Stimulated activated CD8-positive, alpha-beta memory T cell treated with anti-CD3 and anti-CD28 coated beads, Interleukin-15, amount 100 ng/mL, for 24 hours (primary cell): Measurements from ENCODE around the gene PIK3C2B.
"Not testable (repeated sequence)": the region's sequence is repeated elsewhere in the genome, so short reads cannot be mapped to it uniquely, and the experiment has no call there.

ENCODE experiments used
- DNase-seq: peaks from one replicate; pipeline ENCODE4 v3.0.0-alpha.2; 2020; ENCODE audit warnings: low read depth

PIK3C2B gene, protein sequence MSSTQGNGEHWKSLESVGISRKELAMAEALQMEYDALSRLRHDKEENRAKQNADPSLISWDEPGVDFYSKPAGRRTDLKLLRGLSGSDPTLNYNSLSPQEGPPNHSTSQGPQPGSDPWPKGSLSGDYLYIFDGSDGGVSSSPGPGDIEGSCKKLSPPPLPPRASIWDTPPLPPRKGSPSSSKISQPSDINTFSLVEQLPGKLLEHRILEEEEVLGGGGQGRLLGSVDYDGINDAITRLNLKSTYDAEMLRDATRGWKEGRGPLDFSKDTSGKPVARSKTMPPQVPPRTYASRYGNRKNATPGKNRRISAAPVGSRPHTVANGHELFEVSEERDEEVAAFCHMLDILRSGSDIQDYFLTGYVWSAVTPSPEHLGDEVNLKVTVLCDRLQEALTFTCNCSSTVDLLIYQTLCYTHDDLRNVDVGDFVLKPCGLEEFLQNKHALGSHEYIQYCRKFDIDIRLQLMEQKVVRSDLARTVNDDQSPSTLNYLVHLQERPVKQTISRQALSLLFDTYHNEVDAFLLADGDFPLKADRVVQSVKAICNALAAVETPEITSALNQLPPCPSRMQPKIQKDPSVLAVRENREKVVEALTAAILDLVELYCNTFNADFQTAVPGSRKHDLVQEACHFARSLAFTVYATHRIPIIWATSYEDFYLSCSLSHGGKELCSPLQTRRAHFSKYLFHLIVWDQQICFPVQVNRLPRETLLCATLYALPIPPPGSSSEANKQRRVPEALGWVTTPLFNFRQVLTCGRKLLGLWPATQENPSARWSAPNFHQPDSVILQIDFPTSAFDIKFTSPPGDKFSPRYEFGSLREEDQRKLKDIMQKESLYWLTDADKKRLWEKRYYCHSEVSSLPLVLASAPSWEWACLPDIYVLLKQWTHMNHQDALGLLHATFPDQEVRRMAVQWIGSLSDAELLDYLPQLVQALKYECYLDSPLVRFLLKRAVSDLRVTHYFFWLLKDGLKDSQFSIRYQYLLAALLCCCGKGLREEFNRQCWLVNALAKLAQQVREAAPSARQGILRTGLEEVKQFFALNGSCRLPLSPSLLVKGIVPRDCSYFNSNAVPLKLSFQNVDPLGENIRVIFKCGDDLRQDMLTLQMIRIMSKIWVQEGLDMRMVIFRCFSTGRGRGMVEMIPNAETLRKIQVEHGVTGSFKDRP (N-terminal part only)

DNA sequence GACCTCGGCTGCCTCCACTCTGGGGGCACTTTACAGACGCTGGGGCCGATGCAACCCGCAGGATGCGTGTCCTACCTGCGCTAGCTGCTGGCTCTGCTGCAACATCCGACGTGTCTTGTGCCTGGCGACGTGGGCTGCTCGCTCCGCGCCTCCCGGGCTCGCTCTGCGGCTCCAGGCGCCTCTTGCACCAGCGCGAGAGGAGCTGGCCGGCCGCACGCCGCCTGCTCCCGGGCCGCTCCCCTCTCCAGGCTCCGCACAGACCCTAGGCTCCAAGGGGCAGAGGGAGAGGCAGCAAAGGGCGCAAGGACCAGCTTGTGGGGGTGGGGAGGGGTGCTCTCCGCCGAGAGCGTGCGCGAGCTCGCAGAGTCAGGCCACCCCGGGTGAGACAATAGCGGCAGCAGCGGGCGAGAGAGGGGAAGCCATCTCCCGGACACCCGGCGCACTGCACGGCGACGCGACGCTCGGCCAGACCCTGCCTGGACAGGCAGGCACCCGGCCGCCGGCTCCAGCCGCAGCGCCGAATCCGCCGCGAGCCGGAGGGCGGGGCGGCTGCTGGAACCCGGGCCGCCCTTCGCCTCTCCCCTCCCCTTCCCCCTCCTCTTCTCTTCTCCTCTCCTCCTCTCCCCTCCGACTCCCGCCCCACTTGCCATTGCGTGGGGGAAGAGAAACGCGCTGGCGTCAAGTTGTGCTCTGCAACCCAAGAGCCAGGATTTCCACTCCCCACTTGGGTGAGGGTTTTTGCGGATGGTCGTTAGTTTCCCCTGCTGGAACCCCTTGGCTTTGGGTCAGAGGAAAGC lies at the start of gene PIK3C2B:
Gene PIK3C2B (minus strand): TSS at position 525 of the 797 bp plus-strand sequence. CDS start 25,003 bp downstream, outside the sequence.
- no peak for DNase-seq

DNA sequence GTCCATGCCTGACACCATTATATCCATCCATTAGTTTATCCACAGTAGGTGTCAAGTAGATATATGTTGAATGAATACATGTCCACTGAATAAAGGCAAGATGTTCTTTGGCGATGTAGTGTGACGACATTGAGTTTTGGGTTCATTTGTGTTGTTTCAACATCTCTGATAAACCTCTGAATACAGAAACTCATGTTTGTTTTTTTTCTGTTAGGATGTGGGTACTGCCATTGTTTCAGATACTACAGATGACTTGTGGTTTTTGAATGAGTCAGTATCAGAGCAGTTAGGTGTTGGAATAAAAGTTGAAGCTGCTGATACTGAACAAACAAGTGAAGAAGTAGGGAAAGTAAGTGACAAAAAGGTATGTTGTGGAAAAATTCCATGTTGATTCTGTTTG lies 49.7 kb upstream of the PIK3C2B start:
- no peak for DNase-seq

GRCh38 chr1:204541626-204542025 lies 47.0 kb upstream of the PIK3C2B start:
- no peak for DNase-seq

GRCh38 chr1:204532832-204533231 lies 38.2 kb upstream of the PIK3C2B start:
- DNase-seq, result no peak

- DNase-seq, result no peak
Measured at GRCh38 chr1:204530932-204531331, 36.3 kb upstream of the PIK3C2B start.

- DNase-seq, result no peak
Measured at GRCh38 chr1:204529371-204529895, 34.8 kb upstream of the PIK3C2B start.

- no peak for DNase-seq
Measured at GRCh38 chr1:204528677-204529076, 34.1 kb upstream of the PIK3C2B start.

- no peak for DNase-seq
Measured at GRCh38 chr1:204528241-204528640, 33.6 kb upstream of the PIK3C2B start.

- DNase-seq, result no peak
Measured at GRCh38 chr1:204524986-204525385, 30.4 kb upstream of the PIK3C2B start.

DNA sequence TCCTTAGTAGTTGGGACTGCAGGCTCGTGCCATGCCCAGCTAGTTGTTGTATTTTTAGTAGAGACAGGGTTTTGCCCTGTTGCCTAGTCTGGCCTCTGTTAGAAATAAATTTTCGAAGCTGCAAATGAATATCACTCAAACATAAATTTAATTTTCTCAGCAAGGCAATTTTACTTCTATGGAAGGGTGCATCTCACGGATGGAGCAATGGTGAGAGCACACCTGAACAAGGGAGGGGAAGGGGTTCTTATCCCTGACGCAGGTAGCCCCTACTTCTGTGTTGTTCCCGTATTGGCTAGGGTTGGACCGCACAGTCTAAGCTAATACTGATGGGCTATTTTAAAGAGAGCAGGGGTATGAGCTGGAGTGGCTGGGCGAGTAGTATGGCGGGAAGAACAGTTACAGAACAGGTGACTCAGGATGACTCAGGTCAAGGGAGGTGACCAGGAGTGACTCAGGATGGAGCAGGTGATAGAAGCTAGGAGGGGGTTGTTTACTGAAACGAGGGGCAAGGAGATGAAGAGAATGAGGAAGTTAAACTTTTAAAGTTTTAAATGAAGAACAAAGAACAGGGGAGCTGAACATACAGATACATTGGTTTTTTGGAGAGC lies 29.1 kb upstream of the PIK3C2B start:
- DNase-seq, result no peak

DNA sequence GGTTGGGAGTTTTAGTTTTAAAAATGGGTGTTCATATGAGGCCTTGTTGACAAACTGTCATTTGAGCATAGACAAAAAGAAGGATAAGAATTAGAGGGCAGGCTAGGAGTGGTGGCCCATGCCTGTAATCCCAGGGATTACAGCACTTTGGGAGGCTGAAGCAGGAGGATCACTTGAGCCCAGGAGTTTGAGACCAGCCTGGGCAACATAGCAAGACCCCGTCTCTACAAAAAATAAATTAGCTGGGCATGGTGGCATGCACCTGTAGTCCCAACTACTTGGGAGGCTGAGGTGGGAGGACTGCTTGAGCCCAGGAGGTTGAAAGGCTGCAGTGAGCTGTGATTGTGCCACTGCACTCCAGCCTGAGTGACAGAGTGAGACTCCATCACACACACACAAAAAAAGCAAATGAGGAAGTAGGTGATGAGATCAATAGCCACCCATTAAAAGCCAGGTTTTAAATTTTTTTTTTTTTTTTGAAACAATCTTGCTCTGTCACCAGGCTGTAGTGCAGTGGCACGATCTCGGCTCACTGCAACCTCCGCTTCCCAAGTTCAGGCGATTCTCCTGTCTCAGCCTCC lies 27.4 kb upstream of the PIK3C2B start:
- DNase-seq, result not testable (repeated sequence)

- DNase-seq, result no peak
Measured at GRCh38 chr1:204520834-204521709, 26.5 kb upstream of the PIK3C2B start.

DNA sequence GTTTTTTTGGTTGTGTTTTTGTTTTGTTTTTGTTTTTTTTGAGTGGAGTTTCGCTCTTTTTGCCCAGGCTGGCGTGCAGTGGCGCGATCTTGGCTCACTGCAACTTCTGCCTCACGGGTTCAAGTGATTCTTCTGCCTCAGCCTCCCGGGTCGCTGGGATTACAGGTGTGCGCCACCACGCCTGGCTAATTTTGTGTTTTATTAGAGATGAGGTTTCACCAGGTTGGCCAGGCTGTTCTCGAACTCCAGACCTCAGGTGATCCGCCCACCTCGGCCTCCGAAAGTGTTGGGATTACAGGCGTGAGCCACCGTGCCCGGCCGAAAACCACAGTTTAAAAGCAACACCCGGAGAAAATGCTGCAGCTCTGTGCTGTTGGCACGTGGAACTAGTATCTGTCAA lies 22.8 kb upstream of the PIK3C2B start:
- DNase-seq, result not testable (repeated sequence)

DNA sequence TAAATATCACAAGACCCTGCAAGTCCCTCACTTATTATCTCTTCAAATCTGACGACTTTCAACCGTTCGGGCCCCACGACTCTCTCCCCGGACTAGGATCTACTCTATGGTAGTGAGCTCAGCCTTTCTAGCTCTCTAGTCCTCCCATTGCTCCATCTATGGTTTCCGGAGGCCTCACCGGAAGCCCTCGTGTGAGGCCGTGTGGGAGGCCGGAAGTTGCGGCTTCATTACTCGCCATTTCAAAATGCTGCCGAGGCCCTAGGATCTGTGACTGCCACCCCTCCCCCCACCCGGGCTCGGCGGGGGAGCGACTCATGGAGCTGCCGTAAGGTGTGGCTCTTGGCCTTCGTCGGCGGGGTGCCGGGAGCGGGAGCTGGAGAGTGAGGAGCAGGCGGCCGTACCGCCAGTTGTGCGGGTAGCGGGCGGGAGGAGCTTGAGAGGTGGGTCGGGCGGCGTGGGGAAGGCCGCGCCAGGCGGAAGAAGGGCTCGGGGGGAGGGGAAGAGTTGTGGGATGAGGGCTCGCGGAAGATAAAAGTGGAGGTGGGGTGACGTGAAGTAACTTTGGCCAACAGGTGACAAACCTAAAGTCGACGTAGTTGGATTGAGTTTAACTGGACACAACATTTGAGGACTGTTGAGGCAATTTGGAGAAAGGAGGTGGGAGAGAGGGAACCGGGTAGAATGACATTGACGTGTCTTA lies 21.7 kb upstream of the PIK3C2B start, which contains the start of gene MDM4:
Gene MDM4 (plus strand): TSS at position 227 of the 700 bp plus-strand sequence. CDS start 9,113 bp downstream, outside the sequence.
- peak; percentile 86 for DNase-seq

DNA sequence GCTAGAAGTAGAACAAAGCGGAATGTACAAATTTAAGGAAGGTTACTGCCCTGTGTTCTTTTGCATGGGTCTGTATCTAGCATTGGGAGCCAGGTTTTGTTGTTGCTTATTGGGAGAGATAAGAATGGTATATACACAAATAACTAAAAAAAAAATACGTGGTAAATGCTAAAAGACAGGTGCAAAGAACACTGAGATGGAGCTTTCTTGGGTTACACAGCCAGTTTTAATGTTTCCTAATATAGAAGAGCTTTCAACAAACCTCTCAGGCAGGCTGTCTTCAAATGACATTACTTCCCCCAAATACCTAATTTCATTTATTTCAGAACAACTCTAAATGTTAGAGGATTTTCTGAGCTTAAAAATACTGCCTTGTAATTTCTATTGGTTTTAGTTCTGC lies 20.2 kb upstream of the PIK3C2B start:
- DNase-seq, result no peak

DNA sequence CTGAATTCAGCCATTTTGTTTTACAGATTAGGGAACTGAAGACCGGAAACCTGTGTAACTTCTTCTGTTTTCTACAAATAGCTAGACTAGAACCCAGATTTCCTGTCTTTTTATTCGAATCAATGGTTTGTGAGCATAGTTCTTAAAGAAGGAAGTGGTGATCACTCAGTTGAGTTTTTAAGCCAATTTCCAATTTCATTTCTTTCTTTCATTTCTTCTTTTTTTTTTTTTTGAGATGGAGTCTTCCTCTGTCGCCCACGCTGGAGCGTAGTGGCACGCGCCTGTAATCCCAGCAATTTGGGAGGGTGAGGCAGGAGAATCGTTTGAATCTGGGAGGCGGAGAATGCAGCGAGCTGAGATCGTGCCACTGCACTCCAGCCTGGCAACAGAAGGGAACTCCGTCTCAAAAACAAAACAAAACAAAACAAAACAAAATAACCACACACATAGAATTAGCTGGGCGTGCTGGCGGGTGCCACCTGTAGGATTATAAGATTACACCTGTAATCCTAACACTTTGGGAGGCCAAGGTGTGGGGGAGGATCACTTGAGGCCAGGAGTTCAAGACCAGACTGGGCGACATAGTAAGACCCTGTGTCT lies 18.6 kb upstream of the PIK3C2B start:
- no peak for DNase-seq

- no peak for DNase-seq
Measured at GRCh38 chr1:204511366-204511765, 16.8 kb upstream of the PIK3C2B start.

DNA sequence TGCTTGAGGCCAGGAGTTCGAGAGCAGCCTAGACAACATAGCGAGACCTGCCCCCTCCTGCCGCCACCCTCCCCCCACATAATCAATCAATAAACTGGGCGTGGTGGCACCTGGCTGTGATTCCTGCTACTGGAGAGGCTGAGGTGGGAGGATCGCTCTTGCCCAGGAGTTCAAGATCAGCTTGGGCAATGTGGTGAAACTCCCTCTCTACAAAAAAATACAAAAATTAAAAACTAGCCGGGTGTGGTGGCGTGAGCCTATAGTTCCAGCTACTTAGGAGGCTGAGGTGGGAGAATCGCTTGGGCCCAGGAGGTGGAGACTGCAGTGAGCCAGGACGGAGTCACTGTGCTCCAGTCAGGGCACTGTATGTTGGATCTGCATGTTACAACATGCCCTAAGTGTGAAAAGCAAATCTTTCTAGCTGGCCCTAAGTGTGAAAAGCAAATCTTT lies 14.6 kb upstream of the PIK3C2B start:
- DNase-seq, result no peak
